Body of pancreas (tissue), 4 donors: ENCODE results near the gene DDX39A. TPM values are rescaled to one million over a fixed set of nuclear protein-coding genes. Genes with fewer than 3 reads are reported as not detected.
"Not testable (repeated sequence)": the region's sequence is repeated elsewhere in the genome, so short reads cannot be mapped to it uniquely, and the experiment has no call there.

Experiments used
- ATAC-seq: fragments of 150-250 bp; one replicate; pipeline ENCODE4 v1.9.1; 2016
- DNase-seq, 4 donors: peaks; one replicate each; pipeline ENCODE4 v3.0.0-alpha.2; 2019
- H3K27ac ChIP-seq, 4 donors: fragments of 200-600 bp; sonication (generic); 1 replicate in 3 of 4; 2 replicates in 1 of 4; pipeline versions ENCODE4 v1.5.1 to v1.6.1; 2016 to 2019; ENCODE audit warnings: mild to moderate bottlenecking in 1 of 4, mixed read lengths in 1 of 4, moderate library complexity in 1 of 4
- H3K27me3 ChIP-seq, 2 donors: fragments of 200-600 bp; sonication (generic); one replicate each; pipeline ENCODE4 v1.6.0; 2016; ENCODE audit warnings: mild to moderate bottlenecking in 1 of 2
- H3K36me3 ChIP-seq, 2 donors: fragments of 200-600 bp; sonication (generic); replicated peaks in 1 of 2; 2 replicates each; pipeline ENCODE4 v1.5.1; 2016; ENCODE audit warnings: low read depth in 2 of 2; ENCODE audit not compliant: insufficient read depth in 1 of 2
- H3K4me1 ChIP-seq: fragments of 200-600 bp; sonication (generic); one replicate; pipeline ENCODE4 v1.6.0; 2016
- H3K4me3 ChIP-seq, 2 donors: fragments of 200-600 bp; sonication (generic); 1 replicate in 1 of 2; 2 replicates in 1 of 2; pipeline ENCODE4 v1.5.1; 2016 to 2019
- H3K9me3 ChIP-seq, 3 donors: fragments of 200-600 bp; sonication (generic); 1 replicate in 2 of 3; 2 replicates in 1 of 3; pipeline ENCODE4 v1.5.1; 2016
- POLR2A ChIP-seq, 3 donors: fragments of 450-650 bp; IDR thresholded peaks; one replicate each; pipeline ENCODE4 v1.6.1; 2016; ENCODE audit warnings: antibody characterized with exemption in 3 of 3, mild to moderate bottlenecking in 2 of 3
- WGBS, 2 donors: methylation state at CpG; one replicate each; pipeline ENCODE4 v1.1.5; 2017; 5-methylcytosine and 5-hydroxymethylcytosine counted together
- intact Hi-C: fragments of 100-400 bp; cut with DNase I; formaldehyde crosslinking; loops from one replicate; pipeline ENCODE4 v1.15.1; 2023
- total RNA-seq, 2 donors: library from RNA; depleted of rRNA; stranded (reverse); fragments of >200 nt; gene quantifications; one replicate each; pipeline ENCODE4 v1.1.0, GENCODE V29; 2016
- TF ChIP-seq, protein P1 (sequence below), 7 experiments: fragments of 450-650 bp in 4 of 7; fragments of 200-600 bp in 3 of 7; sonication (generic) in 3 of 7; IDR thresholded peaks; one replicate each; pipeline ENCODE4 v1.5.1; 2016 to 2019; ENCODE audit warnings: antibody characterized with exemption in 7 of 7

The DDX39A gene
- total RNA-seq, 2 donors from 2014 or later = 32.4 to 86.7 TPM

DNA sequence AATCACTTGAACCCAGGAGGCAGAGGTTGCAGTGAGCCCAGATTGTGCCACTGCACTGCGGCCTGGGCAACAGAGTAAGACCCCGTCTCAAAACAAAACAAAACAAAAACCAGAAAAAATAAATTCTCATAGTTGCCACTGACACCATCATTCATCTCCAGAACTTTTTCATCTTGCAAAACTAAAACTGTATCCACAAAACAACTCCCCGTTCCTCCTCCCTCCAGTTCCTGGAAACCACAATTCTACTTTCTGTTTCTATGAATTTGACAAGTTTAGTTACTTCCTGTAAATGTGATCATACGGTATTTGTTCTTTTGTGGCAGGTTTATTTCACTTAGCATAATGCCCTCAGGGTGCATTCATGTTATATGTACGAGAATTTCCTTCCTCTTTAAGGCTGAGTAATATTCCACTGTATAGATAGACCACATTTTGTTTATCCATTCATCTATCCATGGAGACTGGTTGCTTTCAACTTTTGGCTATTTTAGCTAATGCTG, 51.1 kb downstream of the DDX39A start:
- Histone ChIP-seq H3K4me3 (no peak overlapping the region), H3K27me3 (no peaks in the 10 kb centered on the region), H3K9me3 (no peaks in the 10 kb centered on the region), H3K36me3 (no peaks in the 10 kb centered on the region), H3K27ac (peak overlapping the region in 1 of 4 donors; percentile 22), H3K4me1 (peaks cover 8% of the 10 kb centered on the region)
- no peak for ATAC-seq
- intact Hi-C loops = no loop called here
- DNase-seq = no peak
- WGBS, 2 donors = 67 to 70% methylated on average over 5 of the region's 5 CpGs
- no peak for TF ChIP-seq POLR2A (IDR thresholded peaks at IDR 0.05)
- TF ChIP-seq, protein P1, sequence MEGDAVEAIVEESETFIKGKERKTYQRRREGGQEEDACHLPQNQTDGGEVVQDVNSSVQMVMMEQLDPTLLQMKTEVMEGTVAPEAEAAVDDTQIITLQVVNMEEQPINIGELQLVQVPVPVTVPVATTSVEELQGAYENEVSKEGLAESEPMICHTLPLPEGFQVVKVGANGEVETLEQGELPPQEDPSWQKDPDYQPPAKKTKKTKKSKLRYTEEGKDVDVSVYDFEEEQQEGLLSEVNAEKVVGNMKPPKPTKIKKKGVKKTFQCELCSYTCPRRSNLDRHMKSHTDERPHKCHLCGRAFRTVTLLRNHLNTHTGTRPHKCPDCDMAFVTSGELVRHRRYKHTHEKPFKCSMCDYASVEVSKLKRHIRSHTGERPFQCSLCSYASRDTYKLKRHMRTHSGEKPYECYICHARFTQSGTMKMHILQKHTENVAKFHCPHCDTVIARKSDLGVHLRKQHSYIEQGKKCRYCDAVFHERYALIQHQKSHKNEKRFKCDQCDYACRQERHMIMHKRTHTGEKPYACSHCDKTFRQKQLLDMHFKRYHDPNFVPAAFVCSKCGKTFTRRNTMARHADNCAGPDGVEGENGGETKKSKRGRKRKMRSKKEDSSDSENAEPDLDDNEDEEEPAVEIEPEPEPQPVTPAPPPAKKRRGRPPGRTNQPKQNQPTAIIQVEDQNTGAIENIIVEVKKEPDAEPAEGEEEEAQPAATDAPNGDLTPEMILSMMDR (IDR thresholded peaks at IDR 0.05) = no peak

DNA sequence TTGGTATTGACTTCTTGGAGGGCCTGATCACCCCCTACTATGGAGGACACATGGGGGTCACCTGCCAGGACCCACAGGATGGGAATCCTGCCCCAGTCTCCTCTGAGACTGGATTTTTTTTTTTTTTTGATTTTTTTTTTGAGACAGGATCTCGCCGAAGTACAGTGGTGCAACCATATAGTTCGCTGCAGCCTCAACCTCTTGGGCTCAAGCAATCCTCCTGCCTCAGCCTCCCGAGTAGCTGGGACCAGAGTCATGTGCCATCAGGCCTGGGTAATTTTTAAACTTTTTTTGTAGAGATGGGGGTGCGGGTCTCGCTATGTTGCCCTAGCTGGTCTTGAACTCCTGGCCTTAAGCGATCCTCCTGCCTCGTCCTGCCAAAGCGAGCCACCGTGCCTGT, 52.1 kb downstream of the DDX39A start:
- Histone ChIP-seq H3K27me3 (no peaks in the 10 kb centered on the region), H3K4me3 (no peak overlapping the region), H3K9me3 (no peaks in the 10 kb centered on the region), H3K27ac (no peak overlapping the region), H3K36me3 (no peaks in the 10 kb centered on the region), H3K4me1 (peaks cover 8% of the 10 kb centered on the region)
- intact Hi-C loops = no loop called here
- TF ChIP-seq, protein P1 (IDR thresholded peaks at IDR 0.05) = no peak
- no peak for TF ChIP-seq POLR2A (IDR thresholded peaks at IDR 0.05)
- 87 to 95% methylated on average over 10 of the region's 10 CpGs for WGBS, 2 donors
- ATAC-seq (no peak), DNase-seq (no peak)

DNA sequence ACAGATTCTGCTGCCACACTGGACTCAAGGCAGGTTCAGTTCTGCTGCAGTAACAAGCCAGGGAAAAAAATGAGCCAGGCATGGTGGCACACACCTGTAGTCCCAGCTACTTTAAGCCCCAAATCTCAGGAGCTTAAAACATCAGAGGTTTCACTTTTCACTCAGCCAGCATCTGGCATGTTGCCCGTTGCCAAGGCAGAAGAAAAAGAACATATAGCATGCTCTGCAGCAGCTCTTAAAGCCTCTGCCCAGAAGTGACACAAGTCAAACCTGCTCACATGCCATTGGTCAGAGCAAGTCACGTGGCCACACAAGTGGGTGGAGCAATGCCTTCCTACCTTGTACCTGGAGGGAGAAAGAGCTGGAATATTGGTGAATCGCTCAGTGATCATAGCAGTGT, 52.6 kb downstream of the DDX39A start:
- intact Hi-C loops = no loop called here
- no peaks in the 10 kb centered on the region for H3K9me3 ChIP-seq
- H3K4me3 ChIP-seq = no peak overlapping the region
- H3K27ac ChIP-seq = no peak overlapping the region
- no peaks in the 10 kb centered on the region for H3K36me3 ChIP-seq
- WGBS, 2 donors = 7 to 18% methylated on average over 2 to 3 of the region's 3 CpGs
- ATAC-seq (peak; percentile 67), DNase-seq (peak; percentile 68 to 78 (median 75))
- H3K27me3 ChIP-seq = no peaks in the 10 kb centered on the region
- peaks cover 8% of the 10 kb centered on the region for H3K4me1 ChIP-seq
- no peak for TF ChIP-seq POLR2A (IDR thresholded peaks at IDR 0.05)
- TF ChIP-seq, protein P1 (IDR thresholded peaks at IDR 0.05) = no peak

DNA sequence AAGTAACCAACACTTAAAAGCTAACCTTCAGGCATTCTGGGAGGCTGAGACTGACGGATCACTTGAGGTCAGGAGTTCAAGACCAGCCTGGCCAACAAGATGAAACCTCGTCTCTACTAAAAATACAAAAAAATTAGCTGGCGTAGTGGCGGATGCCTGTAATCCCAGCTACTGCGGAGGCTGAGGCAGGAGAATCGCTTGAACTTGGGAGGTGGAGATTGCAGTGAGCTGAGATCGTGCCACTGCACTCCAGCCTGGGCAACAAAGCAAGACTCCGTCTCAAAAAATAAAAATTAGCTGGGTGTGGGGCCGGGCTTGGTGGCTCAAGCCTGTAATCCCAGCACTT, 55.1 kb downstream of the DDX39A start:
- H3K4me1 ChIP-seq, ATAC-seq, H3K4me3 ChIP-seq, H3K36me3 ChIP-seq, intact Hi-C loops, DNase-seq, H3K9me3 ChIP-seq, H3K27me3 ChIP-seq: not testable (repeated sequence)
- H3K27ac ChIP-seq = peak overlapping the region in 1 of 4 donors; percentile 49
- WGBS, 2 donors = 68 to 73% methylated on average over 8 to 9 of the region's 9 CpGs

DNA sequence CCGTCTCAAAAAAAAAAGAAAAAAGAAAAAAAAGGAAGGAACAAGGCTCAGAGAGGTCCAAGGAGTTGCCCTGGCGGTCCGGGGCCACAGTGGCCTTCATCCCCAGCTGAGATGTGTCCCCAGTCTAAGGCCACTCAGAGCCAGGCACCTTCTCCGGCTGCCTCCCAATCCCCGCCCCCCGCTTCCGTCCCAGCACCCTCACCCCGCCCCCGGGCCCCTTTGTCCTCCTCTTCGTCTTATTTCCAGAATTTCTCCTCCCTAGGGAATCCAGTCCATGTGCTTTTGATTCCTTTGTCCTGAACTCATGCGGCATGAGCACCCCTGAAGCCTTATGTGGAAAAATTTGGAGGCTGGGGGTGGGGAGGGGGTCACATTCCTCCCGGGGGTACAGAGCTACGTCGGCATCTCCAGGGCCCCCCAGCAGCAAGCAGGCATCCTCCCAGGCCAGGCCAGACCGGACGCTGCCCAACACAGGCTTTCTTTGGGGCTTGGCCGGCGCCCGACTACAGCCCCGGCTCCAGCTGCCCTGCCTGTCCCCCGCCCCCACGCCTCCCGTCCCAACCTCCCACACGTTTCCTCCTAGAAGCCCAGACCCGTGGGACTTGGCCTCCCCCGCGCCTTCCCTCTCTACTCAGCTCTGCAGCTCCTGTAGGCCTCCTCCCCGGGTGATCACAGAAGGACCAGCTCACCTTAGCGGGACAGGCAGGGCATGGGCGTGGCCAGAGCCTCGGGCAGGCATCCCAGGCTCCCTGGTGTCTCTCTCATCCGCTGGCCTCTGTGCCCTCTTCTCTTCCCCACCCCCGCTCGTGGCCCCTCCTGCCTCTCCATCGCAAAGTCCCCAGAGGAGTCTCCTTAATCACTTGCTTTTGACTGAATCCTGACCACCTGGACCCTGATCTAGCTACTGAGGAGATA, 55.7 kb downstream of the DDX39A start:
- H3K36me3 ChIP-seq = no peaks in the 10 kb centered on the region
- ATAC-seq (peak; percentile 45), DNase-seq (peak; percentile 33 to 54 (median 43))
- intact Hi-C loops = no loop called here
- no peak for TF ChIP-seq POLR2A (IDR thresholded peaks at IDR 0.05)
- TF ChIP-seq, protein P1 (IDR thresholded peaks at IDR 0.05) = no peak
- H3K27ac ChIP-seq = peak overlapping the region in 2 of 4 donors; percentile 17 to 49
- H3K27me3 ChIP-seq = no peaks in the 10 kb centered on the region
- 8 to 12% methylated on average over 25 to 33 of the region's 35 CpGs for WGBS, 2 donors
- H3K4me1 ChIP-seq = peaks cover 8% of the 10 kb centered on the region
- no peaks in the 10 kb centered on the region for H3K9me3 ChIP-seq
- no peak overlapping the region for H3K4me3 ChIP-seq
